Epidermal melanocyte (primary cell): ENCODE results near the gene KRTAP10-6.
"Not testable (repeated sequence)": the region's sequence is repeated elsewhere in the genome, so short reads cannot be mapped to it uniquely, and the experiment has no call there.

Experiments used
- DNase-seq: peaks from one replicate; pipeline ENCODE4 v3.0.0; 2011; ENCODE audit warnings: low spot score; ENCODE audit not compliant: insufficient read length

KRTAP10-6 gene

GRCh38 chr21:44600118-44600978 lies 8.0 kb upstream of the KRTAP10-6 start, which contains the start of gene KRTAP10-7:
TSS of gene KRTAP10-7 (plus strand) at chr21:44600597. CDS start at chr21:44600622, 25 bp downstream.
- not testable (repeated sequence) for DNase-seq

GRCh38 chr21:44599264-44600029 lies 7.1 kb upstream of the KRTAP10-6 start:
- DNase-seq = no peak

- no peak for DNase-seq
Measured at GRCh38 chr21:44598061-44598460, 5.8 kb upstream of the KRTAP10-6 start.

GRCh38 chr21:44596068-44596725 lies 3.9 kb upstream of the KRTAP10-6 start:
- DNase-seq = no peak

GRCh38 chr21:44595524-44595923 lies 3.2 kb upstream of the KRTAP10-6 start:
- no peak for DNase-seq

- DNase-seq = no peak
Measured at GRCh38 chr21:44594406-44594916, 2.2 kb upstream of the KRTAP10-6 start.

GRCh38 chr21:44593598-44594405 lies 1.5 kb upstream of the KRTAP10-6 start:
- no peak for DNase-seq

- DNase-seq = not testable (repeated sequence)
Measured at GRCh38 chr21:44591801-44592130, 539 bp downstream of the KRTAP10-6 start.

- DNase-seq = not testable (repeated sequence)
Measured at GRCh38 chr21:44590897-44591800, 1.2 kb downstream of the KRTAP10-6 start.

GRCh38 chr21:44590311-44590721 lies 2.0 kb downstream of the KRTAP10-6 start:
- no peak for DNase-seq

GRCh38 chr21:44589586-44590305 lies 2.6 kb downstream of the KRTAP10-6 start:
- no peak for DNase-seq

- no peak for DNase-seq
Measured at GRCh38 chr21:44589094-44589493, 3.2 kb downstream of the KRTAP10-6 start.

GRCh38 chr21:44585892-44586291 lies 6.4 kb downstream of the KRTAP10-6 start:
- no peak for DNase-seq

GRCh38 chr21:44583800-44584147 lies 8.5 kb downstream of the KRTAP10-6 start:
- DNase-seq = no peak

GRCh38 chr21:44583089-44583799 lies 9.1 kb downstream of the KRTAP10-6 start:
- no peak for DNase-seq

GRCh38 chr21:44582055-44582454 lies 10.2 kb downstream of the KRTAP10-6 start:
- no peak for DNase-seq

GRCh38 chr21:44581158-44581557 lies 11.1 kb downstream of the KRTAP10-6 start:
- DNase-seq = no peak

GRCh38 chr21:44580231-44580821 lies 12.0 kb downstream of the KRTAP10-6 start, which contains the start of gene KRTAP10-5:
TSS of gene KRTAP10-5 (minus strand) at chr21:44580604. CDS start at chr21:44580578, 26 bp downstream.
- not testable (repeated sequence) for DNase-seq
